Endothelial cell of umbilical vein (primary cell): ENCODE results near the gene DDX24.

Experiments used
- CTCF ChIP-seq, 2 donors: IDR thresholded peaks; 1 replicate in 1 of 2; 2 replicates in 1 of 2; pipeline ENCODE4 v1.5.1; 2011; ENCODE audit warnings: low read length in 2 of 2, mild to moderate bottlenecking in 2 of 2, moderate library complexity in 2 of 2, control low read depth in 1 of 2, inconsistent platforms in 1 of 2, low read depth in 1 of 2; ENCODE audit not compliant: insufficient read depth in 1 of 2; ENCODE audit errors: extremely low read depth in 1 of 2
- EZH2 ChIP-seq: IDR thresholded peaks from 2 replicates; pipeline ENCODE4 v1.6.1; 2012; ENCODE audit warnings: borderline replicate concordance, low read depth, mild to moderate bottlenecking, moderate library complexity, low read length, inconsistent platforms; ENCODE audit not compliant: severe bottlenecking
- FOS ChIP-seq: IDR thresholded peaks from 2 replicates; pipeline ENCODE4 v1.6.1; 2011; ENCODE audit warnings: mild to moderate bottlenecking, low read length, moderate library complexity, borderline replicate concordance; ENCODE audit not compliant: insufficient read depth
- GATA2 ChIP-seq: IDR thresholded peaks from 2 replicates; pipeline ENCODE4 v1.7.0; 2011; ENCODE audit warnings: low read depth, mild to moderate bottlenecking, moderate library complexity, mixed read lengths, low read length; ENCODE audit not compliant: insufficient read length, insufficient read depth
- JUN ChIP-seq: IDR thresholded peaks from 2 replicates; pipeline ENCODE4 v1.6.1; 2011; ENCODE audit warnings: borderline replicate concordance, low read depth; ENCODE audit not compliant: insufficient read length, insufficient read depth
- MAX ChIP-seq: IDR thresholded peaks from 2 replicates; pipeline ENCODE4 v1.6.1; 2011; ENCODE audit not compliant: insufficient read depth, insufficient read length
- MYC ChIP-seq: IDR thresholded peaks from one replicate; pipeline ENCODE4 v1.6.1; 2011; ENCODE audit warnings: mild to moderate bottlenecking, low read depth, low read length
- POLR2A ChIP-seq: IDR thresholded peaks from 2 replicates; pipeline ENCODE4 v1.6.1; 2012; ENCODE audit warnings: low read depth, mild to moderate bottlenecking, control low read depth, low read length
- POLR2AphosphoS5 ChIP-seq: IDR thresholded peaks from 2 replicates; pipeline ENCODE4 v1.6.1; 2012; ENCODE audit warnings: low read depth, mild to moderate bottlenecking, control low read depth, low read length, moderate library complexity; ENCODE audit not compliant: insufficient read depth

GRCh38 chr14:94031883-94032279 lies 49.1 kb downstream of the DDX24 start:
- TF ChIP-seq CTCF (IDR thresholded peaks at IDR 0.05; ENCODE audit: extremely low read depth in 1 of 2, insufficient read depth in 1 of 2, low read depth in 1 of 2, low read length in 2 of 2) (no peak), POLR2AphosphoS5 (no peak), POLR2A (no peak), MYC (no peak), EZH2 (no peak), MAX (no peak), GATA2 (no peak), JUN (no peak), FOS (no peak)
